ENCODE measurements around the gene FOSL1. TPM values are rescaled to one million over a fixed set of nuclear protein-coding genes. Genes with fewer than 3 reads are reported as not detected.

FOSL1 gene
- total and polyA plus RNA-seq, 2 of the 13 experiments (the other 11 are each of a cell fraction or from before 2014, with no cell fraction given), result 4.0 to 4.1 TPM

DNA sequence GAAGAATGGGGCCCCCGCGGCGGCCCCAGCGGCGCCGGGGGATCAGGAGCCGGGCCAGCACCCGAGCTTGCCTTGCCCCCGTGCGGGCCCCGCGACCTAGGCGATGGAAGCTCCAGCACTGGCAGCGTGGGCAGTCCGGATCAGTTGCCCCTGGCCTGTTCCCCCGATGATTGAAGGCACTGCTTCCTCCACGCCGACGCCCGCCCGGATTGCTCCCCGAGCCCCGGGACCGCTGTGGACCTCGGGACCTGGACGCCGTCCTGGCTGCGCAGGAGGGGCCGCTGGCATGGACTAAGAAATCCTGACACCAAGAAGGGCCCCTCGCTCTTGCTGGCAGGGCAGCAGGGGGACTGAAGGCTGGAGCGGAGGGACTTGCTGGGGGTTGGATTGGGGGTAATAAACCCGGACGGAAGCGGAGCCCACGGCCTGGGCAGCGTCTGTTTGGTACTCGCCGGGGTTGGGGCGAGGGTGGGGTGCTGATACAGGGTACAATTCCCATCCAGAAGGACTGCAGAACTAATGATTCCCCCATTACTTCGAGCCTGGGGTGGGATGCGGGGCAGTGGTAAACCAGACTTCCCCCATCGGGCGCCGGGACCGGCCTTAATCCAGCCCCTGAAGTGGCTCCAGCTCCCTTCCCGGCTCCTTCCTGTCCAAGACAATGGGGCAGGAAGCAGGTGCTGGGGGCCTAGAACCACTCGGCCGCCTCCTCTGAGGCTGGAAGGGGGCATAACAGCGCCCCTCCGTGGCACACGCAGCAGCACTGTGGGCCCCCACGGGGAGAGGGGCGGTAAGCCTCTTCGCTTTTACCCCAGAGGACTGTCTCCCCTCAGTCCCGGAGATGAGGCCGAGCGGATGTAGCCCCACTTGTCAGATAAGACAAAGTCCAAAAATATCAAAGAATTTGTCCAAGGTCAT, 8.7 kb downstream of the FOSL1 start (continued):
- TF ChIP-seq, protein P1, sequence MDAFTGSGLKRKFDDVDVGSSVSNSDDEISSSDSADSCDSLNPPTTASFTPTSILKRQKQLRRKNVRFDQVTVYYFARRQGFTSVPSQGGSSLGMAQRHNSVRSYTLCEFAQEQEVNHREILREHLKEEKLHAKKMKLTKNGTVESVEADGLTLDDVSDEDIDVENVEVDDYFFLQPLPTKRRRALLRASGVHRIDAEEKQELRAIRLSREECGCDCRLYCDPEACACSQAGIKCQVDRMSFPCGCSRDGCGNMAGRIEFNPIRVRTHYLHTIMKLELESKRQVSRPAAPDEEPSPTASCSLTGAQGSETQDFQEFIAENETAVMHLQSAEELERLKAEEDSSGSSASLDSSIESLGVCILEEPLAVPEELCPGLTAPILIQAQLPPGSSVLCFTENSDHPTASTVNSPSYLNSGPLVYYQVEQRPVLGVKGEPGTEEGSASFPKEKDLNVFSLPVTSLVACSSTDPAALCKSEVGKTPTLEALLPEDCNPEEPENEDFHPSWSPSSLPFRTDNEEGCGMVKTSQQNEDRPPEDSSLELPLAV (CRISPR knock-in tag; conservative IDR thresholded peaks at IDR 0.05; ENCODE audit: low read depth), result no peak
- TF ChIP-seq PHF8 (CRISPR knock-in tag; IDR thresholded peaks at IDR 0.05) (peak; percentile 45; the same call in 1 of the 2 replicates), ZNF350 (CRISPR knock-in tag; IDR thresholded peaks at IDR 0.05; ENCODE audit: borderline replicate concordance, low read depth) (peak; percentile 23; the same call in 1 of the 2 replicates), CBFB (CRISPR knock-in tag; IDR thresholded peaks at IDR 0.05) (peak; percentile 61; the same call in 1 of the 2 replicates), GABPB1 (CRISPR knock-in tag; IDR thresholded peaks at IDR 0.05) (peak; percentile 37; the same call in 1 of the 2 replicates), DNMT3B (CRISPR knock-in tag; conservative IDR thresholded peaks at IDR 0.05) (0 out of 2 replicates have a peak, but pooled peaks have one; percentile 9), CBX5 (CRISPR knock-in tag; IDR thresholded peaks at IDR 0.05; ENCODE audit: borderline replicate concordance) (no peak)
- TF ChIP-seq, protein P2, sequence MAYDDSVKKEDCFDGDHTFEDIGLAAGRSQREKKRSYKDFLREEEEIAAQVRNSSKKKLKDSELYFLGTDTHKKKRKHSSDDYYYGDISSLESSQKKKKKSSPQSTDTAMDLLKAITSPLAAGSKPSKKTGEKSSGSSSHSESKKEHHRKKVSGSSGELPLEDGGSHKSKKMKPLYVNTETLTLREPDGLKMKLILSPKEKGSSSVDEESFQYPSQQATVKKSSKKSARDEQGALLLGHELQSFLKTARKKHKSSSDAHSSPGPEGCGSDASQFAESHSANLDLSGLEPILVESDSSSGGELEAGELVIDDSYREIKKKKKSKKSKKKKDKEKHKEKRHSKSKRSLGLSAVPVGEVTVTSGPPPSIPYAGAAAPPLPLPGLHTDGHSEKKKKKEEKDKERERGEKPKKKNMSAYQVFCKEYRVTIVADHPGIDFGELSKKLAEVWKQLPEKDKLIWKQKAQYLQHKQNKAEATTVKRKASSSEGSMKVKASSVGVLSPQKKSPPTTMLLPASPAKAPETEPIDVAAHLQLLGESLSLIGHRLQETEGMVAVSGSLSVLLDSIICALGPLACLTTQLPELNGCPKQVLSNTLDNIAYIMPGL (CRISPR knock-in tag; IDR thresholded peaks at IDR 0.05; ENCODE audit: borderline replicate concordance in 1 of 2, low read depth in 1 of 2), result peak; percentile 74 to 93; a peak in 3 of 4 replicates
- TF ChIP-seq, protein P3, sequence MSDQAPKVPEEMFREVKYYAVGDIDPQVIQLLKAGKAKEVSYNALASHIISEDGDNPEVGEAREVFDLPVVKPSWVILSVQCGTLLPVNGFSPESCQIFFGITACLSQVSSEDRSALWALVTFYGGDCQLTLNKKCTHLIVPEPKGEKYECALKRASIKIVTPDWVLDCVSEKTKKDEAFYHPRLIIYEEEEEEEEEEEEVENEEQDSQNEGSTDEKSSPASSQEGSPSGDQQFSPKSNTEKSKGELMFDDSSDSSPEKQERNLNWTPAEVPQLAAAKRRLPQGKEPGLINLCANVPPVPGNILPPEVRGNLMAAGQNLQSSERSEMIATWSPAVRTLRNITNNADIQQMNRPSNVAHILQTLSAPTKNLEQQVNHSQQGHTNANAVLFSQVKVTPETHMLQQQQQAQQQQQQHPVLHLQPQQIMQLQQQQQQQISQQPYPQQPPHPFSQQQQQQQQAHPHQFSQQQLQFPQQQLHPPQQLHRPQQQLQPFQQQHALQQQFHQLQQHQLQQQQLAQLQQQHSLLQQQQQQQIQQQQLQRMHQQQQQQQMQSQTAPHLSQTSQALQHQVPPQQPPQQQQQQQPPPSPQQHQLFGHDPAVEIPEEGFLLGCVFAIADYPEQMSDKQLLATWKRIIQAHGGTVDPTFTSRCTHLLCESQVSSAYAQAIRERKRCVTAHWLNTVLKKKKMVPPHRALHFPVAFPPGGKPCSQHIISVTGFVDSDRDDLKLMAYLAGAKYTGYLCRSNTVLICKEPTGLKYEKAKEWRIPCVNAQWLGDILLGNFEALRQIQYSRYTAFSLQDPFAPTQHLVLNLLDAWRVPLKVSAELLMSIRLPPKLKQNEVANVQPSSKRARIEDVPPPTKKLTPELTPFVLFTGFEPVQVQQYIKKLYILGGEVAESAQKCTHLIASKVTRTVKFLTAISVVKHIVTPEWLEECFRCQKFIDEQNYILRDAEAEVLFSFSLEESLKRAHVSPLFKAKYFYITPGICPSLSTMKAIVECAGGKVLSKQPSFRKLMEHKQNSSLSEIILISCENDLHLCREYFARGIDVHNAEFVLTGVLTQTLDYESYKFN (CRISPR knock-in tag; conservative IDR thresholded peaks at IDR 0.05), result peak; percentile 85
- TF ChIP-seq, protein P4, sequence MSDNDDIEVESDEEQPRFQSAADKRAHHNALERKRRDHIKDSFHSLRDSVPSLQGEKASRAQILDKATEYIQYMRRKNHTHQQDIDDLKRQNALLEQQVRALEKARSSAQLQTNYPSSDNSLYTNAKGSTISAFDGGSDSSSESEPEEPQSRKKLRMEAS (IDR thresholded peaks at IDR 0.05), result peak; percentile 48; the same call in 1 of the 2 replicates
- TF ChIP-seq, protein P5, sequence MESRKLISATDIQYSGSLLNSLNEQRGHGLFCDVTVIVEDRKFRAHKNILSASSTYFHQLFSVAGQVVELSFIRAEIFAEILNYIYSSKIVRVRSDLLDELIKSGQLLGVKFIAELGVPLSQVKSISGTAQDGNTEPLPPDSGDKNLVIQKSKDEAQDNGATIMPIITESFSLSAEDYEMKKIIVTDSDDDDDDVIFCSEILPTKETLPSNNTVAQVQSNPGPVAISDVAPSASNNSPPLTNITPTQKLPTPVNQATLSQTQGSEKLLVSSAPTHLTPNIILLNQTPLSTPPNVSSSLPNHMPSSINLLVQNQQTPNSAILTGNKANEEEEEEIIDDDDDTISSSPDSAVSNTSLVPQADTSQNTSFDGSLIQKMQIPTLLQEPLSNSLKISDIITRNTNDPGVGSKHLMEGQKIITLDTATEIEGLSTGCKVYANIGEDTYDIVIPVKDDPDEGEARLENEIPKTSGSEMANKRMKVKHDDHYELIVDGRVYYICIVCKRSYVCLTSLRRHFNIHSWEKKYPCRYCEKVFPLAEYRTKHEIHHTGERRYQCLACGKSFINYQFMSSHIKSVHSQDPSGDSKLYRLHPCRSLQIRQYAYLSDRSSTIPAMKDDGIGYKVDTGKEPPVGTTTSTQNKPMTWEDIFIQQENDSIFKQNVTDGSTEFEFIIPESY (CRISPR knock-in tag; IDR thresholded peaks at IDR 0.05), result no peak; the same call in 1 of the 2 replicates
- TF ChIP-seq, protein P6, sequence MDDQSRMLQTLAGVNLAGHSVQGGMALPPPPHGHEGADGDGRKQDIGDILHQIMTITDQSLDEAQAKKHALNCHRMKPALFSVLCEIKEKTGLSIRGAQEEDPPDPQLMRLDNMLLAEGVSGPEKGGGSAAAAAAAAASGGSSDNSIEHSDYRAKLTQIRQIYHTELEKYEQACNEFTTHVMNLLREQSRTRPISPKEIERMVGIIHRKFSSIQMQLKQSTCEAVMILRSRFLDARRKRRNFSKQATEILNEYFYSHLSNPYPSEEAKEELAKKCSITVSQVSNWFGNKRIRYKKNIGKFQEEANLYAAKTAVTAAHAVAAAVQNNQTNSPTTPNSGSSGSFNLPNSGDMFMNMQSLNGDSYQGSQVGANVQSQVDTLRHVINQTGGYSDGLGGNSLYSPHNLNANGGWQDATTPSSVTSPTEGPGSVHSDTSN (CRISPR knock-in tag; IDR thresholded peaks at IDR 0.05; ENCODE audit: borderline replicate concordance), result no peak
- TF ChIP-seq, protein P7, sequence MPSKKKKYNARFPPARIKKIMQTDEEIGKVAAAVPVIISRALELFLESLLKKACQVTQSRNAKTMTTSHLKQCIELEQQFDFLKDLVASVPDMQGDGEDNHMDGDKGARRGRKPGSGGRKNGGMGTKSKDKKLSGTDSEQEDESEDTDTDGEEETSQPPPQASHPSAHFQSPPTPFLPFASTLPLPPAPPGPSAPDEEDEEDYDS (CRISPR knock-in tag; IDR thresholded peaks at IDR 0.05), result no peak
